Measurements from ENCODE around the gene ASXL1. TPM values are rescaled to one million over a fixed set of nuclear protein-coding genes. Genes with fewer than 3 reads are reported as not detected.

Gene ASXL1
- polyA plus RNA-seq, 1 donor (not counting 4 experiments of a cell fraction or from before 2014, with no cell fraction given) = 20.0 TPM

- no peak for FAIRE-seq
- Histone ChIP-seq H4K20me1 (ENCODE audit: control insufficient read depth, extremely low read depth, insufficient read depth, low read length) (no peaks in the 10 kb centered on the region), H3K27ac (ENCODE audit: control insufficient read depth, insufficient read depth, low read length) (no peak overlapping the region), H3K4me2 (ENCODE audit: control insufficient read depth, extremely low read depth, insufficient read depth, low read depth, low read length) (no peak overlapping the region), H3K27me3 (ENCODE audit: control insufficient read depth, extremely low read depth, insufficient read depth, low read length) (no peaks in the 10 kb centered on the region), H3K9me3 (ENCODE audit: control insufficient read depth, low read depth, low read length) (no peaks in the 10 kb centered on the region), H2AFZ (ENCODE audit: control insufficient read depth, low read length) (no peak overlapping the region), H3K9me1 (ENCODE audit: control insufficient read depth, extremely low read depth, insufficient read depth, low read length) (no peaks in the 10 kb centered on the region), H3K36me3 (ENCODE audit: control insufficient read depth in 2 of 2, extremely low read depth in 1 of 2, insufficient read depth in 2 of 2, low read length in 2 of 2) (peaks cover 2 to 7% of the 10 kb centered on the region in 2 experiments), H3K4me3 (ENCODE audit: control insufficient read depth in 2 of 3, extremely low read depth in 1 of 3, insufficient read depth in 2 of 3, low read depth in 1 of 3, low read length in 3 of 3) (no peak overlapping the region), H3K79me2 (ENCODE audit: control insufficient read depth, insufficient read depth, low read length) (no peaks in the 10 kb centered on the region), H3K9ac (ENCODE audit: control insufficient read depth, extremely low read depth, insufficient read depth, low read length) (no peak overlapping the region), H3K4me1 (ENCODE audit: control insufficient read depth, extremely low read depth, insufficient read depth, low read length) (no peaks in the 10 kb centered on the region)
- DNase-seq (ENCODE audit: low read depth, low spot score) = no peak
- TF ChIP-seq CTCF (optimal IDR thresholded peaks at IDR 0.05 in 1 of 3, IDR thresholded peaks at IDR 0.05 in 1 of 3, conservative IDR thresholded peaks at IDR 0.05 in 1 of 3; ENCODE audit: extremely low read depth in 1 of 3, insufficient read depth in 2 of 3, low read length in 3 of 3) = no peak
- TF ChIP-seq EZH2 (IDR thresholded peaks at IDR 0.05; ENCODE audit: low read length) = no peak
- dilution Hi-C loops (cut with MboI; ENCODE audit: extremely low pct_ligation_motif_present, low sequenced_read_pairs) = no loop called here
These were observed 85.3 kb downstream of the ASXL1 start for GRCh38 chr20:32443386-32443974.

GRCh38 chr20:32444474-32445220, 86.5 kb downstream of the ASXL1 start:
- H3K9me3 ChIP-seq (ENCODE audit: control insufficient read depth, low read depth, low read length) = no peaks in the 10 kb centered on the region
- dilution Hi-C loops (cut with MboI; ENCODE audit: extremely low pct_ligation_motif_present, low sequenced_read_pairs) = no loop called here
- no peaks in the 10 kb centered on the region for H3K27me3 ChIP-seq (ENCODE audit: control insufficient read depth, extremely low read depth, insufficient read depth, low read length)
- H3K9me1 ChIP-seq (ENCODE audit: control insufficient read depth, extremely low read depth, insufficient read depth, low read length) = no peaks in the 10 kb centered on the region
- no peak overlapping the region for H3K27ac ChIP-seq (ENCODE audit: control insufficient read depth, insufficient read depth, low read length)
- no peak overlapping the region for H2AFZ ChIP-seq (ENCODE audit: control insufficient read depth, low read length)
- DNase-seq (ENCODE audit: low read depth, low spot score) = no peak
- FAIRE-seq = no peak
- H3K9ac ChIP-seq (ENCODE audit: control insufficient read depth, extremely low read depth, insufficient read depth, low read length) = no peak overlapping the region
- no peaks in the 10 kb centered on the region for H4K20me1 ChIP-seq (ENCODE audit: control insufficient read depth, extremely low read depth, insufficient read depth, low read length)
- peaks cover 0 to 2% of the 10 kb centered on the region in 2 experiments for H3K36me3 ChIP-seq (ENCODE audit: control insufficient read depth in 2 of 2, extremely low read depth in 1 of 2, insufficient read depth in 2 of 2, low read length in 2 of 2)
- H3K4me2 ChIP-seq (ENCODE audit: control insufficient read depth, extremely low read depth, insufficient read depth, low read depth, low read length) = no peak overlapping the region
- TF ChIP-seq CTCF (optimal IDR thresholded peaks at IDR 0.05 in 1 of 3, IDR thresholded peaks at IDR 0.05 in 1 of 3, conservative IDR thresholded peaks at IDR 0.05 in 1 of 3; ENCODE audit: extremely low read depth in 1 of 3, insufficient read depth in 2 of 3, low read length in 3 of 3) (no peak), EZH2 (IDR thresholded peaks at IDR 0.05; ENCODE audit: low read length) (no peak)
- H3K79me2 ChIP-seq (ENCODE audit: control insufficient read depth, insufficient read depth, low read length) = no peaks in the 10 kb centered on the region
- H3K4me1 ChIP-seq (ENCODE audit: control insufficient read depth, extremely low read depth, insufficient read depth, low read length) = no peaks in the 10 kb centered on the region
- H3K4me3 ChIP-seq (ENCODE audit: control insufficient read depth in 2 of 3, extremely low read depth in 1 of 3, insufficient read depth in 2 of 3, low read depth in 1 of 3, low read length in 3 of 3) = no peak overlapping the region

All from keratinocyte (primary cell).